GM21717 (cell line): ENCODE results near the gene OR1S2.
"Not testable (repeated sequence)": the region's sequence is repeated elsewhere in the genome, so short reads cannot be mapped to it uniquely, and the experiment has no call there.

Experiments
- ATAC-seq: cut with Tn5 transposase; IDR thresholded peaks from one replicate; pipeline ENCODE4 v1.9.1; 2021; ENCODE audit warnings: mild to moderate bottlenecking, moderate library complexity; ENCODE audit not compliant: unreplicated experiment

Gene OR1S2

GRCh38 chr11:58204042-58204441 is at the start of gene OR1S2:
Gene OR1S2, minus strand, starts transcription at chr11:58204142. Its CDS starts 0 bp downstream, at chr11:58204142.
- no peak for ATAC-seq

GRCh38 chr11:58243954-58244353 is 40.0 kb upstream of the OR1S2 start:
- ATAC-seq = no peak

- ATAC-seq = no peak
Observed at GRCh38 chr11:58227956-58228615, 24.1 kb upstream of the OR1S2 start.

- ATAC-seq = no peak
Observed at GRCh38 chr11:58222721-58223120, 18.8 kb upstream of the OR1S2 start.

GRCh38 chr11:58216476-58216875 is 12.5 kb upstream of the OR1S2 start:
- ATAC-seq = no peak

GRCh38 chr11:58212420-58212819 is 8.5 kb upstream of the OR1S2 start, which contains the start of gene OR1S1:
Gene OR1S1, plus strand, starts transcription at chr11:58212720.
- not testable (repeated sequence) for ATAC-seq

GRCh38 chr11:58199271-58199670 is 4.7 kb downstream of the OR1S2 start:
- no peak for ATAC-seq

- no peak for ATAC-seq
Observed at GRCh38 chr11:58195939-58196338, 8.0 kb downstream of the OR1S2 start.

GRCh38 chr11:58193391-58193790 is 10.6 kb downstream of the OR1S2 start:
- ATAC-seq = no peak

- ATAC-seq = no peak
Observed at GRCh38 chr11:58192229-58192628, 11.7 kb downstream of the OR1S2 start.

GRCh38 chr11:58188770-58189169 is 15.2 kb downstream of the OR1S2 start, which contains the start of gene OR9Q2:
Gene OR9Q2, plus strand, starts transcription at chr11:58189070. Its CDS starts 1,421 bp downstream, at chr11:58190491.
- no peak for ATAC-seq

- no peak for ATAC-seq
Observed at GRCh38 chr11:58186938-58187337, 17.0 kb downstream of the OR1S2 start.

GRCh38 chr11:58179648-58180047 is 24.3 kb downstream of the OR1S2 start:
- no peak for ATAC-seq

GRCh38 chr11:58178444-58178843 is 25.5 kb downstream of the OR1S2 start:
- ATAC-seq = no peak

GRCh38 chr11:58177409-58178054 is 26.4 kb downstream of the OR1S2 start:
- ATAC-seq = no peak

- ATAC-seq = no peak
Observed at GRCh38 chr11:58165504-58166106, 38.3 kb downstream of the OR1S2 start.

- no peak for ATAC-seq
Observed at GRCh38 chr11:58164990-58165389, 39.0 kb downstream of the OR1S2 start.

GRCh38 chr11:58164389-58164788 is 39.6 kb downstream of the OR1S2 start:
- ATAC-seq = no peak
